Measurements from ENCODE around the gene ABHD14A. TPM values are rescaled to one million over a fixed set of nuclear protein-coding genes. Genes with fewer than 3 reads are reported as not detected.

The ABHD14A gene
- total and polyA plus RNA-seq, 2 of the 4 experiments (the other 2 are of a cell fraction), result 3.4 to 10.0 TPM

- Histone ChIP-seq H3K9me3 (ENCODE audit: control insufficient read depth, insufficient read depth, low read length) (no peaks in the 10 kb centered on the region), H2BK20ac (ENCODE audit: low read depth, low read length) (no peak overlapping the region), H3K4me1 (ENCODE audit: control insufficient read depth, insufficient read depth, low read length) (peaks cover 7% of the 10 kb centered on the region), H3K4me3 (ENCODE audit: insufficient read depth, low read depth, low read length) (peak overlapping the region; percentile 77; the same call in 1 of the 2 replicates), H2BK15ac (ENCODE audit: low read depth, low read length) (no peak overlapping the region), H3K56ac (ENCODE audit: extremely low read depth, insufficient read depth, low read length) (peak overlapping the region; percentile 85; the same call in 1 of the 2 replicates), H3K27me3 (ENCODE audit: control insufficient read depth, insufficient read depth, low read length) (no peaks in the 10 kb centered on the region), H3K36me3 (ENCODE audit: control insufficient read depth, insufficient read depth, low read length) (peaks cover 29% of the 10 kb centered on the region), H4K20me1 (ENCODE audit: insufficient read depth, low read length) (peaks cover 18% of the 10 kb centered on the region; the same call in 1 of the 2 replicates), H2AK9ac (replicated peaks; ENCODE audit: low read depth, low read length, poor library complexity) (peak overlapping the region; percentile 98), H2AFZ (replicated peaks; ENCODE audit: low read length, poor library complexity) (no peak overlapping the region), H4K91ac (ENCODE audit: insufficient read depth, low read depth, low read length) (0 out of 2 replicates have a peak overlapping the region, but pooled peaks have one; percentile 21), H3K18ac (ENCODE audit: low read depth, low read length) (no peak overlapping the region), H3K9me1 (ENCODE audit: insufficient read depth, low read length) (peaks cover 3% of the 10 kb centered on the region), H2BK120ac (ENCODE audit: low read depth, low read length) (no peak overlapping the region), H3K23ac (ENCODE audit: low read depth, low read length) (peak overlapping the region; percentile 67; the same call in 1 of the 2 replicates), H4K8ac (ENCODE audit: low read depth in 2 of 2, low read length in 2 of 2) (peak overlapping the region; percentile 94 to 95; a peak in 2 of 4 replicates), H3K27ac (ENCODE audit: insufficient read depth, low read length) (peak overlapping the region; percentile 48), H3K14ac (replicated peaks; ENCODE audit: low read depth, low read length) (peak overlapping the region; percentile 57; the same call in 1 of the 2 replicates), H3K4me2 (ENCODE audit: low read depth, low read length) (peak overlapping the region; percentile 76), H3K9ac (ENCODE audit: low read depth, low read length) (peak overlapping the region; percentile 95), H2BK5ac (ENCODE audit: low read depth, low read length, poor library complexity, severe bottlenecking) (no peak overlapping the region), H2AK5ac (ENCODE audit: low read depth, low read length) (peak overlapping the region; percentile 57; the same call in 1 of the 2 replicates), H4K5ac (ENCODE audit: low read depth, low read length) (no peak overlapping the region), H3K79me1 (ENCODE audit: low read depth in 1 of 2, low read length in 2 of 2) (peaks cover 24 to 40% of the 10 kb centered on the region in 2 experiments; a peak in 3 of 4 replicates), H3K4ac (ENCODE audit: low read depth, low read length) (peak overlapping the region; percentile 96; the same call in 1 of the 2 replicates)
- POLR2A ChIA-PET (ENCODE audit: unreplicated experiment), result interaction anchor here (0.6 kb wide), 1 partner anchor 52 kb away, joined by 4 read pairs; no protein-coding TSS in a partner anchor
- no TSS peak for BruUV-seq (replicated peaks)
- dilution Hi-C loops (cut with HindIII; ENCODE audit: low sequenced_read_pairs, unreplicated experiment) (no loop called here), in situ Hi-C loops (cut with MboI; ENCODE audit: low sequenced_read_pairs) (no loop called here), intact Hi-C loops (cut with micrococcal nuclease) (loop anchor here (2.0 kb wide), 1 partner anchor 52 kb away; the partner anchor contains the start of gene PARP3)
- DNase-seq (no peak), ATAC-seq (ENCODE audit: low read depth) (no peak)
- CTCF ChIA-PET, result interaction anchor here (1.3 kb wide), 1 partner anchor 21 kb away, joined by 5 read pairs; the partner anchor contains the start of gene ABHD14B
- TF ChIP-seq RCOR1 (IDR thresholded peaks at IDR 0.05; ENCODE audit: insufficient replicate concordance, low read length) (no peak), MAFK (IDR thresholded peaks at IDR 0.05; ENCODE audit: low read depth, low read length) (no peak), FOS (IDR thresholded peaks at IDR 0.05; ENCODE audit: low read depth, low read length) (no peak), POLR2A (IDR thresholded peaks at IDR 0.05; ENCODE audit: low read depth, low read length) (no peak), BHLHE40 (IDR thresholded peaks at IDR 0.05; ENCODE audit: low read depth, low read length) (no peak), RAD21 (IDR thresholded peaks at IDR 0.05; ENCODE audit: low read length) (no peak), CTCF (conservative IDR thresholded peaks at IDR 0.05; ENCODE audit: low read depth, low read length) (no peak), RFX5 (IDR thresholded peaks at IDR 0.05; ENCODE audit: low read depth, low read length) (no peak), ELK1 (IDR thresholded peaks at IDR 0.05; ENCODE audit: borderline replicate concordance, low read depth, low read length) (no peak), CHD1 (IDR thresholded peaks at IDR 0.05; ENCODE audit: low read depth, low read length) (no peak)
- no CpG with 5 or more reads among the region's 2 CpGs for WGBS, 2 experiments (ENCODE audit: extremely low coverage in 2 of 2, insufficient read length in 1 of 2)
Observed at GRCh38 chr3:51994530-51994929, 19.7 kb downstream of the ABHD14A start.
